NCI-H2196 treated with DMSO at 0.1 percent for 48 hours (cell line): ENCODE data around the gene CIAO2B.
A peak's percentile ranks its signal among the peaks of the same experiment; 100 is the strongest.
"Not testable (repeated sequence)": the region's sequence is repeated elsewhere in the genome, so short reads cannot be mapped to it uniquely, and the experiment has no call there.

Source experiments
- DNase-seq: peaks from one replicate; lab custom pipeline; 2025; ENCODE audit not compliant: unreplicated experiment; lab: John Stamatoyannopoulos, UW

CIAO2B gene

GRCh38 chr16:66956154-66956457 is 21.9 kb upstream of the CIAO2B start:
- not testable (repeated sequence) for DNase-seq

GRCh38 chr16:66955363-66956153 is 21.4 kb upstream of the CIAO2B start:
- DNase-seq = not testable (repeated sequence)

GRCh38 chr16:66954097-66954659 is 20.0 kb upstream of the CIAO2B start:
- peak; percentile 12 for DNase-seq

- DNase-seq = no peak
These were observed 19.4 kb upstream of the CIAO2B start for GRCh38 chr16:66953462-66954096.

- DNase-seq = no peak
These were observed 18.4 kb upstream of the CIAO2B start for GRCh38 chr16:66952430-66953110.

GRCh38 chr16:66950971-66951790 is 17.0 kb upstream of the CIAO2B start:
- no peak for DNase-seq

GRCh38 chr16:66950437-66950836 is 16.2 kb upstream of the CIAO2B start:
- no peak for DNase-seq

GRCh38 chr16:66949472-66949871 is 15.3 kb upstream of the CIAO2B start:
- no peak for DNase-seq

- DNase-seq = no peak
These were observed 14.6 kb upstream of the CIAO2B start for GRCh38 chr16:66948837-66949225.

- DNase-seq = no peak
These were observed 14.1 kb upstream of the CIAO2B start for GRCh38 chr16:66948134-66948836.

GRCh38 chr16:66947302-66948065 is 13.3 kb upstream of the CIAO2B start:
- DNase-seq = peak; percentile 13

- DNase-seq = no peak
These were observed 12.7 kb upstream of the CIAO2B start for GRCh38 chr16:66946974-66947301.

GRCh38 chr16:66946541-66946940 is 12.3 kb upstream of the CIAO2B start:
- no peak for DNase-seq

GRCh38 chr16:66945939-66946338 is 11.7 kb upstream of the CIAO2B start:
- no peak for DNase-seq

- not testable (repeated sequence) for DNase-seq
These were observed 10.8 kb upstream of the CIAO2B start for GRCh38 chr16:66944971-66945370.

GRCh38 chr16:66944054-66944441 is 9.8 kb upstream of the CIAO2B start:
- no peak for DNase-seq

GRCh38 chr16:66943426-66944053 is 9.3 kb upstream of the CIAO2B start:
- no peak for DNase-seq

GRCh38 chr16:66942981-66943380 is 8.8 kb upstream of the CIAO2B start:
- DNase-seq = no peak

- DNase-seq = no peak
These were observed 6.0 kb upstream of the CIAO2B start for GRCh38 chr16:66940236-66940635.
